AG09319 (cell line): ENCODE results near the gene NAGLU.

Source experiments
- DNase-seq: peaks from one replicate; pipeline ENCODE4 v3.0.0-alpha.2; 2010; ENCODE audit warnings: low read depth; ENCODE audit errors: extremely low read depth
- TF ChIP-seq, protein P1 (sequence below): IDR thresholded peaks from 2 replicates; pipeline ENCODE4 v1.5.1; 2011; ENCODE audit warnings: low read depth, mild to moderate bottlenecking, inconsistent platforms, low read length, moderate library complexity

The NAGLU gene

DNA sequence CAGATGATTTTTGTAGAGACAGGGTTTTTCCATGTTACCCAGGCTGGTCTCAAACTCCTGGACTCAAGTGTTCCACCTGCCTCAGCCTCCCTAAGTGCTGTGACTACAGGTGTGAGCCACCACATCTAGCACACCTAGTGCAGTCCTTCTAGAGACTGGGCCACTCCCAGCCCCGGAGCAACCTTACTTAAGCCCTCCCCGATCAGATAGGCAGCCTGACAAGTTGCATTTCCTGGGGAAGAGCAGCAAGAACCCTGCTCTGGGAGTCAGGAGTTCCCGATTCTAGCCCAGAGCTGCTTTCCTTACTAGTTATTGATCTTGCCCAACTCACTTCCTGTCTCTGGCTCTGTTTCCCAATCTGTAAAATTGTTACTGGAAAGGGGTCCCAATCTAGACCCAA, 7.0 kb upstream of the NAGLU start:
- TF ChIP-seq, protein P1, sequence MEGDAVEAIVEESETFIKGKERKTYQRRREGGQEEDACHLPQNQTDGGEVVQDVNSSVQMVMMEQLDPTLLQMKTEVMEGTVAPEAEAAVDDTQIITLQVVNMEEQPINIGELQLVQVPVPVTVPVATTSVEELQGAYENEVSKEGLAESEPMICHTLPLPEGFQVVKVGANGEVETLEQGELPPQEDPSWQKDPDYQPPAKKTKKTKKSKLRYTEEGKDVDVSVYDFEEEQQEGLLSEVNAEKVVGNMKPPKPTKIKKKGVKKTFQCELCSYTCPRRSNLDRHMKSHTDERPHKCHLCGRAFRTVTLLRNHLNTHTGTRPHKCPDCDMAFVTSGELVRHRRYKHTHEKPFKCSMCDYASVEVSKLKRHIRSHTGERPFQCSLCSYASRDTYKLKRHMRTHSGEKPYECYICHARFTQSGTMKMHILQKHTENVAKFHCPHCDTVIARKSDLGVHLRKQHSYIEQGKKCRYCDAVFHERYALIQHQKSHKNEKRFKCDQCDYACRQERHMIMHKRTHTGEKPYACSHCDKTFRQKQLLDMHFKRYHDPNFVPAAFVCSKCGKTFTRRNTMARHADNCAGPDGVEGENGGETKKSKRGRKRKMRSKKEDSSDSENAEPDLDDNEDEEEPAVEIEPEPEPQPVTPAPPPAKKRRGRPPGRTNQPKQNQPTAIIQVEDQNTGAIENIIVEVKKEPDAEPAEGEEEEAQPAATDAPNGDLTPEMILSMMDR: no peak
- DNase-seq: no peak

- DNase-seq: no peak
- TF ChIP-seq, protein P1: no peak
These were observed 5.0 kb upstream of the NAGLU start for GRCh38 chr17:42530952-42531454.

DNA sequence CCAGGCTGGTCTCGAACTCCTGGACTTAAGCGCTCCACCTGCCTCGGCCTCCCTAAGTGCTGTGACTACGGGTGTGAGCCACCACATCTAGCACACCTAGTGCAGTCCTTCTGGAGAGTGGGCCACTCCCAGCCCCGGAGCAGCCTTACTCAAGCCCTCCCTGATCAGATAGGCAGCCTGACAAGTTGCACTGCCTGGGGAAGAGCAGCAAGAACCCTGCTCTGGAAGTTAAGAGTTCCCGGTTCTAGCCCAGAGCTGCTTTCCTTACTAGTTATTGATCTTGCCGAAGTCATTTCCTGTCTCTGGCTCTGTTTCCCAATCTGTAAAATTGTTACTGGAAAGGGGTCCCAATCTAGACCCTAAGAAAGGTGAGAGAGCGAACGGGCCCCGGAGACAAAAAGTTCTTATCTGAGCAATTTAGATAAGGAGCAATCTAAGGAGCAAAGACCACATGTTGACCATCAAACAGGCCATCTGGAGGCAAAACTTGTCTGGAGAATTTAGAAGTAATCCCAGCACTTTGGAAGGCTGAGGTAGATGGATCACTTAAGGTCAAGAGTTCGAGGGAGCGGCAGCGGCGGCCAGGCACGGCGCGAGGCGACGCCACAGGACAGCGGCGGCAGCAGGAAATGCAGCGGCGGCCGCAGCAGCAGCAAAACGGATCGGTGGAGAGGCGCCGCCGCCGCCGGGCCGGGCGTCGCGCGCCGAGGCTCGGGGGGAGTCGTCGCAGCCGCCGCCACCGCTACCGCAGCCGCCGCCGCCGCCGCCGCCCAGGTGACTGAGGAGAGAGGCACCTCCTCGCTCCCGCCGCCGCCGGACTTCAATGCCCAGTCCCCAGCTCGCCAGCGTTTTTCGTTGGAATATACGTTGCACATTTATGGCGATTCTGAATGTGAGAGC, 4.3 kb upstream of the NAGLU start:
- TF ChIP-seq, protein P1: peak; percentile 35
- DNase-seq: no peak

DNA sequence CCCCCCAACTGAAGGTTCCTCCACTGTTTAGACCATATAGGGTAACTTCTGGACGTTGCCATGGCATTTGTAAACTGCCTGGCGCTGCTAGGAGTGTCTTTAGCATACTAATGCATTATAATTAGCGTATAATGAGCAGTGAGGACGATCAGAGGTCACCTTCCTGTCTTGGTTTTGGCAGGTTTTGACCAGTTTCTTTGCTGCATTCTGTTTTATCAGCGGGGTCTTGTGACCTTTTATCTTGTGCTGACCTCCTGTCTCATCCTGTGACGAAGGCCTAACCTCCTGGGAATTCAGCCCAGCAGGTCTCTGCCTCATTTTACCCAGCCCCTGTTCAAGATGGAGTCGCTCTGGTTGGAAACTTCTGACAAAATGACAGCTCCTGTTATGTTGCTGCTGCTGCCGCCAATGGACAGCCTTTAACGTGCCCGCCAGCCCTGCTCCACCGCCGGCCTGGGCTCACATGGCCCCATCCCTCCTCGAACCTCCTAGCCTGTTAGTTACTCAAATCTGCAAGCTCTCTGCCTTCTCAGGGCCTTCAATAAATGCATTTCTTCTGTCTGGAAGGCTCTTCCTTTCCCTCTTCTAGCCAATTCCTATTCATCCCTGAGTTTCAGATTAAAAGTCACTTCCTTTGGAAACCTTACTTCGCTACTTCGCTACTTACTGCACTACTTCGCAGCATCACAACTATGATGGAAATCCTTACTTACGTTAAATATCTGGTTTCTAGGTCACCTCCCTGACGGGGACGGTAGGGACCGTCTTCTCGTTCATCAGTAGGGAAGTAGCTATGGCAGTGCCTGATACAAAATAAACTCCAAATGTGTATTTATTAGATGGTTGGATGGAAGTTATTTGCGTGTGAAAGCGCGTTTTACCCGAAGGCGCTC, 640 bp upstream of the NAGLU start:
- DNase-seq: no peak
- TF ChIP-seq, protein P1: no peak

DNA sequence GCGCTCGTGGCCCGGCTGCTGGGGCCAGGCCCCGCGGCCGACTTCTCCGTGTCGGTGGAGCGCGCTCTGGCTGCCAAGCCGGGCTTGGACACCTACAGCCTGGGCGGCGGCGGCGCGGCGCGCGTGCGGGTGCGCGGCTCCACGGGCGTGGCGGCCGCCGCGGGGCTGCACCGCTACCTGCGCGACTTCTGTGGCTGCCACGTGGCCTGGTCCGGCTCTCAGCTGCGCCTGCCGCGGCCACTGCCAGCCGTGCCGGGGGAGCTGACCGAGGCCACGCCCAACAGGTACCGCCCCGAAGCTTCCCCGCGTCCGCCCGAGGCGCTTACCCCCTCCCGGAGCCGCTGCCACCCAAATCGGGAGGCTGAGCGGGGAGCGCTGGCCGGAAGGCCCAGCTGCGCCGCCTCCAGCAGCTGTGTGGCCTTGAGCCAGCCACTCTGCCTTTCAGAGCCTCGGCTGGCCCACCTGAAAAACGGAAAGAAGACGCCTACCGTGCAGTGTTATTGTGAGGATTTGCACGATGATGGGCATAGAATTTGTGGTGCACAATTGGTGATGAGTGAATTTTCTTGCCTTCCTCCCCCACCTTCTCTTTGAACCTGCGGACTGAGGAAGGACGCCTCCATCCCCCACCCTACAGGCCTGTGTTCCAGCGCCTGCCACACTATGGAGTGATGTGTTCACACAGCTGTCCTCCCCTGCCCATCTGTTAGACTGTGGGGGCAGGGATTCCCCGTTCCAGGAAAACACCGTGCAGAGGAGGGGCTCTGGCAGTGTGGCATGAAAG, 523 bp downstream of the NAGLU start:
- no peak for DNase-seq
- TF ChIP-seq, protein P1: no peak

DNA sequence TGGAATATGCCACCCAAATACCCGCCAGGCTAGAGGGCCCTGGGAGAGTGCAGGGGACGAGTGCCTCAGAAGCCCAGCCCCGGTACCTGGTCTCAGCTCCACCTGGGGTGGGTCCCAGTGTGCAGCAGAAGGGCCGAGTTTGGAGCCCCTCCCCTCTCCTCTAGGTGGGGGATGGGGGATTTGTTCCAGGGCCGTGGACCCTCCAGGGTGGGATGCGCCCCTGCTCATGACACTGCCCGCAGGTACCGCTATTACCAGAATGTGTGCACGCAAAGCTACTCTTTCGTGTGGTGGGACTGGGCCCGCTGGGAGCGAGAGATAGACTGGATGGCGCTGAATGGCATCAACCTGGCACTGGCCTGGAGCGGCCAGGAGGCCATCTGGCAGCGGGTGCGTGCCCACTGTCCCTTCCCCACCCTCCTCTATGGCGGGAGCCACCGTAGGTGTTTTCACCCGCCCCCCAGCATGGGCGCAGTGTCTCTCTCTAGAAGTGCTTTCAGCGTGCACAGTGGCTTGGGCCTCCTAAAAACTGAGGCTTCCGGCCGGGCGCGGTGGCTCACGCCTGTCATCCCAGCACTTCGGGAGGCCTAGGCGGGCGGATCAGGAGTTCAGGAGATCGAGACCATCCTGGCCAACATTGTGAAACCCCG, 1.2 kb downstream of the NAGLU start:
- DNase-seq: no peak
- TF ChIP-seq, protein P1: no peak
